H9 (cell line): ENCODE measurements around the gene MAST4. TPM values are rescaled to one million over a fixed set of nuclear protein-coding genes. Genes with fewer than 3 reads are reported as not detected.
A peak's percentile ranks its signal among the peaks of the same experiment; 100 is the strongest.

Experiments used
- DNase-seq: peaks from one replicate; pipeline ENCODE4 v3.0.0-alpha.2; 2017
- H2AFZ ChIP-seq: one replicate; pipeline ENCODE4 v1.6.1; 2013; ENCODE audit warnings: mild to moderate bottlenecking, low read length, control low read depth, moderate library complexity
- H2AK5ac ChIP-seq: 2 replicates; pipeline ENCODE4 v1.6.1; 2013; ENCODE audit warnings: low read length, control low read depth, mixed read lengths; ENCODE audit not compliant: insufficient read length
- H2BK120ac ChIP-seq: one replicate; pipeline ENCODE4 v1.6.1; 2013; ENCODE audit warnings: low read depth, mild to moderate bottlenecking, low read length, control low read depth, inconsistent platforms; ENCODE audit not compliant: poor library complexity, severe bottlenecking
- H2BK12ac ChIP-seq: 2 replicates; pipeline ENCODE4 v1.6.1; 2013; ENCODE audit warnings: low read length, control low read depth, mixed read lengths, low read depth; ENCODE audit not compliant: insufficient read length
- H2BK15ac ChIP-seq: 2 replicates; pipeline ENCODE4 v1.6.1; 2013; ENCODE audit warnings: low read depth, low read length, control low read depth
- H2BK20ac ChIP-seq: one replicate; pipeline ENCODE4 v1.6.1; 2013; ENCODE audit warnings: low read depth, mild to moderate bottlenecking, low read length, control low read depth, inconsistent platforms; ENCODE audit not compliant: poor library complexity, severe bottlenecking
- H2BK5ac ChIP-seq: 2 replicates; pipeline ENCODE4 v1.6.1; 2013; ENCODE audit warnings: low read length, control low read depth, mixed read lengths; ENCODE audit not compliant: insufficient read length
- H3K14ac ChIP-seq: 2 replicates; pipeline ENCODE4 v1.6.1; 2013; ENCODE audit warnings: low read length, control low read depth; ENCODE audit not compliant: insufficient read depth
- H3K18ac ChIP-seq: 2 replicates; pipeline ENCODE4 v1.6.1; 2013; ENCODE audit warnings: low read depth, mild to moderate bottlenecking, mixed read lengths, low read length, control low read depth; ENCODE audit not compliant: insufficient read length
- H3K23ac ChIP-seq: 2 replicates; pipeline ENCODE4 v1.6.1; 2013; ENCODE audit warnings: low read length, control low read depth, mixed read lengths, low read depth; ENCODE audit not compliant: insufficient read length
- H3K23me2 ChIP-seq: 2 replicates; pipeline ENCODE4 v1.6.1; 2013; ENCODE audit warnings: low read depth, mild to moderate bottlenecking, mixed read lengths, low read length, control low read depth; ENCODE audit not compliant: insufficient read length, poor library complexity, severe bottlenecking
- H3K27ac ChIP-seq: 2 replicates; pipeline ENCODE4 v1.5.1; 2013; ENCODE audit warnings: low read length, control low read depth, mixed read lengths, low read depth; ENCODE audit not compliant: insufficient read length
- H3K27me3 ChIP-seq: 2 replicates; pipeline ENCODE4 v1.6.1; 2013; ENCODE audit warnings: low read length, control low read depth, inconsistent platforms; ENCODE audit not compliant: insufficient read depth
- H3K4ac ChIP-seq: 2 replicates; pipeline ENCODE4 v1.6.1; 2013; ENCODE audit warnings: low read depth, mild to moderate bottlenecking, control low read depth, inconsistent platforms, low read length, moderate library complexity
- H3K4me1 ChIP-seq: 2 replicates; pipeline ENCODE4 v1.6.1; 2013; ENCODE audit warnings: low read length, control low read depth, inconsistent platforms; ENCODE audit not compliant: insufficient read depth
- H3K4me2 ChIP-seq: 2 replicates; pipeline ENCODE4 v1.6.1; 2013; ENCODE audit warnings: low read length, control low read depth, mixed read lengths; ENCODE audit not compliant: insufficient read length, insufficient read depth
- H3K56ac ChIP-seq: 2 replicates; pipeline ENCODE4 v1.6.1; 2013; ENCODE audit warnings: low read depth, mild to moderate bottlenecking, mixed read lengths, low read length, control low read depth; ENCODE audit not compliant: insufficient read length
- H3K79me1 ChIP-seq: 2 replicates; pipeline ENCODE4 v1.6.1; 2013; ENCODE audit warnings: low read depth, mild to moderate bottlenecking, moderate library complexity, low read length, control low read depth, inconsistent platforms; ENCODE audit not compliant: insufficient read depth, poor library complexity, severe bottlenecking
- H3K79me2 ChIP-seq: 2 replicates; pipeline ENCODE4 v1.6.1; 2013; ENCODE audit warnings: low read length, control low read depth, inconsistent platforms; ENCODE audit not compliant: insufficient read depth
- H3K9ac ChIP-seq: 2 replicates; pipeline ENCODE4 v1.6.1; 2013; ENCODE audit warnings: low read length, control low read depth, mixed read lengths; ENCODE audit not compliant: insufficient read length; ENCODE audit errors: extremely low read depth
- H3K9me3 ChIP-seq: one replicate; pipeline ENCODE4 v1.6.1; 2013; ENCODE audit warnings: low read depth, low read length, inconsistent platforms; ENCODE audit not compliant: control insufficient read depth
- H3T11ph ChIP-seq: one replicate; pipeline ENCODE4 v1.6.1; 2013; ENCODE audit warnings: mild to moderate bottlenecking, low read length, control low read depth, inconsistent platforms
- H4K20me1 ChIP-seq: one replicate; pipeline ENCODE4 v1.6.1; 2013; ENCODE audit not compliant: control insufficient read depth, insufficient read length, insufficient read depth
- H4K5ac ChIP-seq: 2 replicates; pipeline ENCODE4 v1.6.1; 2013; ENCODE audit warnings: low read depth, mild to moderate bottlenecking, mixed read lengths, low read length, control low read depth; ENCODE audit not compliant: insufficient read length
- H4K8ac ChIP-seq: replicated peaks from 2 replicates; pipeline ENCODE4 v1.6.1; 2013; ENCODE audit warnings: low read length, control low read depth, mixed read lengths, low read depth; ENCODE audit not compliant: insufficient read length
- H4K91ac ChIP-seq: 2 replicates; pipeline ENCODE4 v1.6.1; 2013; ENCODE audit warnings: low read depth, mild to moderate bottlenecking, moderate library complexity, mixed read lengths, low read length, control low read depth; ENCODE audit not compliant: insufficient read length
- H3K27ac Mint-ChIP-seq, 3 experiments: 2 replicates in 2 of 3; 3 replicates in 1 of 3; pipeline ENCODE4 v1.8.0; 2020 to 2021; ENCODE audit warnings: mixed read lengths in 3 of 3, mild to moderate bottlenecking in 1 of 3, moderate library complexity in 1 of 3
- H3K27me3 Mint-ChIP-seq: 2 replicates; pipeline ENCODE4 v1.8.0; 2021; ENCODE audit warnings: low read depth, mild to moderate bottlenecking, moderate library complexity, mixed read lengths
- H3K36me3 Mint-ChIP-seq, 3 experiments: 2 replicates in 2 of 3; 3 replicates in 1 of 3; pipeline ENCODE4 v1.8.0; 2020 to 2021; ENCODE audit warnings: low read depth in 3 of 3, mixed read lengths in 3 of 3; ENCODE audit not compliant: insufficient read depth in 1 of 3
- H3K4me1 Mint-ChIP-seq, 2 experiments: 2 replicates each; pipeline ENCODE4 v1.8.0; 2020; ENCODE audit warnings: mixed read lengths in 2 of 2
- H3K4me3 Mint-ChIP-seq, 2 experiments: 2 replicates in 1 of 2; 3 replicates in 1 of 2; pipeline ENCODE4 v1.8.0; 2020 to 2021; ENCODE audit warnings: mild to moderate bottlenecking in 2 of 2, mixed read lengths in 2 of 2, moderate library complexity in 1 of 2
- H3K9me3 Mint-ChIP-seq, 2 experiments: 2 replicates in 1 of 2; 3 replicates in 1 of 2; pipeline ENCODE4 v1.8.0; 2020; ENCODE audit warnings: mild to moderate bottlenecking in 2 of 2, mixed read lengths in 2 of 2, moderate library complexity in 1 of 2
- CTCF ChIP-seq: fragments of 200-600 bp; sonication (generic); conservative IDR thresholded peaks from 3 replicates; pipeline ENCODE4 v1.8.0; 2021; ENCODE audit warnings: antibody characterized with exemption, mild to moderate bottlenecking
- WGBS: extraction: QIAGEN DNeasy Blood & Tissue Kit; methylation state at CpG from one replicate; pipeline ENCODE4 v1.1.7; 2013; ENCODE audit warnings: missing lambda C conversion rate, low lambda C conversion rate, mixed read lengths; ENCODE audit not compliant: insufficient read length; ENCODE audit errors: extremely low coverage; 5-methylcytosine and 5-hydroxymethylcytosine counted together
- total RNA-seq: library from RNA; stranded (reverse); gene quantifications from 2 replicates; pipeline ENCODE4 v1.2.1, GENCODE V29; 2021

MAST4 gene
- total RNA-seq, 1 experiment from 2014 or later: 3.7 TPM

- no peaks in the 10 kb centered on the region for H3K9me3 Mint-ChIP-seq
- WGBS: no CpG with 5 or more reads among the region's 6 CpGs
- no peaks in the 10 kb centered on the region for H3K27me3 Mint-ChIP-seq
- H3K36me3 Mint-ChIP-seq: no peaks in the 10 kb centered on the region
- no peak overlapping the region for H3K23ac ChIP-seq
- H4K5ac ChIP-seq: no peak overlapping the region
- H2BK15ac ChIP-seq: no peak overlapping the region
- H2AFZ ChIP-seq: no peak overlapping the region
- H4K91ac ChIP-seq: no peak overlapping the region
- no peak overlapping the region for H2AK5ac ChIP-seq
- peak overlapping the region in 1 of 3 experiments; percentile 68; a peak in 1 of 7 replicates for H3K27ac Mint-ChIP-seq
- H3K79me1 ChIP-seq: no peaks in the 10 kb centered on the region
- no peak overlapping the region for H3K27ac ChIP-seq
- no peak overlapping the region for H2BK20ac ChIP-seq
- peaks cover 2 to 3% of the 10 kb centered on the region in 2 experiments; a peak in 2 of 4 replicates for H3K4me1 Mint-ChIP-seq
- no peak overlapping the region for H2BK12ac ChIP-seq
- H3K56ac ChIP-seq: no peak overlapping the region
- H3K23me2 ChIP-seq: no peaks in the 10 kb centered on the region
- H3K4me1 ChIP-seq: no peaks in the 10 kb centered on the region
- no peak overlapping the region for H3K9ac ChIP-seq
- H4K8ac ChIP-seq: no peak overlapping the region
- no peak overlapping the region for H3K4ac ChIP-seq
- no peak for TF ChIP-seq CTCF
- no peak overlapping the region for H3K4me2 ChIP-seq
- no peak overlapping the region for H2BK5ac ChIP-seq
- H3K14ac ChIP-seq: no peak overlapping the region
- H2BK120ac ChIP-seq: no peak overlapping the region
- H3K27me3 ChIP-seq: no peaks in the 10 kb centered on the region
- DNase-seq: no peak
- no peaks in the 10 kb centered on the region for H3K79me2 ChIP-seq
- no peak overlapping the region for H3K4me3 Mint-ChIP-seq
- H3K9me3 ChIP-seq: no peaks in the 10 kb centered on the region
- H4K20me1 ChIP-seq: no peaks in the 10 kb centered on the region
- no peak overlapping the region for H3T11ph ChIP-seq
- no peak overlapping the region for H3K18ac ChIP-seq
Observed at GRCh38 chr5:66876266-66876807, 280.1 kb downstream of the MAST4 start.
